Measurements from ENCODE around the gene EI24. TPM values are rescaled to one million over a fixed set of nuclear protein-coding genes. Genes with fewer than 3 reads are reported as not detected.

The EI24 gene
- total and polyA plus RNA-seq, 2 of the 4 experiments (the other 2 are of a cell fraction) = 89.7 to 95.9 TPM

DNA sequence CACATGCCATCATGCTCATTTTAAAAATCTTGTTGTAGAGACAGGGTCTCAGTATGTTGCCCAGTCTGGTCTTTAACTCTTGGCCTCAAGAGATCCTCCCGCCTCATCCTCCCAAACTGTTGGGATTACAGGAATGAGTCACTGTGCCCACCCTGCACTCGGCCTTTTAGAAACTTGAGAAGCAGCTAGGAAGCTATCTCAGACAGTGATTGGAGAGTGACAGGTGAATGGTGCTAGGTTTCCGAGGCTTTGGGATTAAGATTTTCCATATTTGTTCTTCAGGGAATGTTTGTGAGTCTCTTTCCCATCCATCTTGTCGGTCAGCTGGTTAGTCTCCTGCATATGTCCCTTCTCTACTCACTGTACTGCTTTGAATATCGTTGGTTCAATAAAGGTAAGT, 10.5 kb downstream of the EI24 start:
- H2BK20ac ChIP-seq (ENCODE audit: low read depth, low read length) = no peak overlapping the region
- H3K79me1 ChIP-seq (ENCODE audit: low read depth in 1 of 2, low read length in 2 of 2) = peaks cover 4 to 7% of the 10 kb centered on the region in 2 experiments; a peak in 2 of 4 replicates
- no peaks in the 10 kb centered on the region for H4K20me1 ChIP-seq (ENCODE audit: insufficient read depth, low read length)
- H4K5ac ChIP-seq (ENCODE audit: low read depth, low read length) = no peak overlapping the region
- no peak overlapping the region for H3K23ac ChIP-seq (ENCODE audit: low read depth, low read length)
- intact Hi-C loops (cut with micrococcal nuclease) (no loop called here), dilution Hi-C loops (cut with HindIII; ENCODE audit: low sequenced_read_pairs, unreplicated experiment) (no loop called here), in situ Hi-C loops (cut with MboI; ENCODE audit: low sequenced_read_pairs) (loop anchor here (25.0 kb wide), 1 partner anchor 943 kb away; no protein-coding TSS in a partner anchor)
- H3K27me3 ChIP-seq (ENCODE audit: control insufficient read depth, insufficient read depth, low read length) = no peaks in the 10 kb centered on the region
- no peak overlapping the region for H3K9ac ChIP-seq (ENCODE audit: low read depth, low read length)
- no peak overlapping the region for H3K4me3 ChIP-seq (ENCODE audit: insufficient read depth, low read depth, low read length)
- no peak for DNase-seq
- TF ChIP-seq CEBPB (IDR thresholded peaks at IDR 0.05; ENCODE audit: low read depth, low read length) (no peak), FOS (IDR thresholded peaks at IDR 0.05; ENCODE audit: low read depth, low read length) (no peak), RFX5 (IDR thresholded peaks at IDR 0.05; ENCODE audit: low read depth, low read length) (no peak), CHD1 (IDR thresholded peaks at IDR 0.05; ENCODE audit: low read depth, low read length) (no peak), CTCF (conservative IDR thresholded peaks at IDR 0.05; ENCODE audit: low read depth, low read length) (no peak), RCOR1 (IDR thresholded peaks at IDR 0.05; ENCODE audit: insufficient replicate concordance, low read length) (no peak), RAD21 (IDR thresholded peaks at IDR 0.05; ENCODE audit: low read length) (no peak), USF2 (IDR thresholded peaks at IDR 0.05; ENCODE audit: low read depth, low read length) (no peak), ELK1 (IDR thresholded peaks at IDR 0.05; ENCODE audit: borderline replicate concordance, low read depth, low read length) (no peak), BHLHE40 (IDR thresholded peaks at IDR 0.05; ENCODE audit: low read depth, low read length) (no peak), MXI1 (IDR thresholded peaks at IDR 0.05; ENCODE audit: borderline replicate concordance, low read depth, low read length) (no peak), NFE2L2 (IDR thresholded peaks at IDR 0.05; ENCODE audit: low read depth, low read length) (no peak), POLR2A (IDR thresholded peaks at IDR 0.05; ENCODE audit: low read depth, low read length) (no peak), MAZ (IDR thresholded peaks at IDR 0.05; ENCODE audit: borderline replicate concordance, low read depth, low read length) (no peak), SMC3 (IDR thresholded peaks at IDR 0.05; ENCODE audit: low read depth, low read length) (no peak), MAFK (IDR thresholded peaks at IDR 0.05; ENCODE audit: low read depth, low read length) (no peak)
- ATAC-seq (ENCODE audit: low read depth) = no peak
- H4K91ac ChIP-seq (ENCODE audit: insufficient read depth, low read depth, low read length) = no peak overlapping the region
- peaks cover 4% of the 10 kb centered on the region; the same call in 1 of the 2 replicates for H3K9me1 ChIP-seq (ENCODE audit: insufficient read depth, low read length)
- WGBS, 2 experiments (ENCODE audit: extremely low coverage in 2 of 2, insufficient read length in 1 of 2) = no CpG with 5 or more reads among the region's 5 CpGs
- H2BK120ac ChIP-seq (ENCODE audit: low read depth, low read length) = no peak overlapping the region
- H2BK5ac ChIP-seq (ENCODE audit: low read depth, low read length, poor library complexity, severe bottlenecking) = no peak overlapping the region
- no peak overlapping the region for H3K56ac ChIP-seq (ENCODE audit: extremely low read depth, insufficient read depth, low read length)
- peaks cover 44% of the 10 kb centered on the region for H3K36me3 ChIP-seq (ENCODE audit: control insufficient read depth, insufficient read depth, low read length)
- H3K4me1 ChIP-seq (ENCODE audit: control insufficient read depth, insufficient read depth, low read length) = no peaks in the 10 kb centered on the region; the same call in 1 of the 2 replicates
- no peak overlapping the region for H3K4me2 ChIP-seq (ENCODE audit: low read depth, low read length)
- no TSS peak for BruUV-seq (replicated peaks)
- H2AFZ ChIP-seq (replicated peaks; ENCODE audit: low read length, poor library complexity) = no peak overlapping the region
- H3K18ac ChIP-seq (ENCODE audit: low read depth, low read length) = no peak overlapping the region
- no peak overlapping the region for H3K4ac ChIP-seq (ENCODE audit: low read depth, low read length)
- no peak overlapping the region for H2AK5ac ChIP-seq (ENCODE audit: low read depth, low read length)
- ChIA-PET CTCF (no interaction called here), POLR2A (ENCODE audit: unreplicated experiment) (no interaction called here)
- H3K14ac ChIP-seq (replicated peaks; ENCODE audit: low read depth, low read length) = no peak overlapping the region
- H3K27ac ChIP-seq (ENCODE audit: insufficient read depth, low read length) = no peak overlapping the region
- H3K9me3 ChIP-seq (ENCODE audit: control insufficient read depth, insufficient read depth, low read length) = no peaks in the 10 kb centered on the region
- H2BK15ac ChIP-seq (ENCODE audit: low read depth, low read length) = no peak overlapping the region
- H4K8ac ChIP-seq (ENCODE audit: low read depth in 2 of 2, low read length in 2 of 2) = no peak overlapping the region
- H2AK9ac ChIP-seq (replicated peaks; ENCODE audit: low read depth, low read length, poor library complexity) = no peak overlapping the region

Measured in IMR-90 (cell line).